DND-41 (cell line): Measurements from ENCODE around the gene KRTAP26-1.

ENCODE experiments used
- ATAC-seq: fragments of 200-7000 bp; cut with Tn5 transposase; 3 replicates; pipeline ENCODE4 v1.9.1; 2021; ENCODE audit warnings: low read depth; ENCODE audit not compliant: insufficient read depth
- DNase-seq: peaks from one replicate; pipeline ENCODE4 v3.0.0-alpha.2; 2020
- H2AFZ ChIP-seq: 2 replicates; pipeline ENCODE4 v1.6.0; 2012; ENCODE audit warnings: low read depth, low read length
- H3K27ac ChIP-seq: 2 replicates; pipeline ENCODE4 v1.5.1; 2012; ENCODE audit warnings: low read length, inconsistent platforms
- H3K27me3 ChIP-seq: fragments of 200-600 bp; sonication (generic); 2 replicates; pipeline ENCODE4 v1.6.0; 2012; ENCODE audit warnings: low read length, mild to moderate bottlenecking, inconsistent platforms; ENCODE audit not compliant: insufficient read depth, poor library complexity
- H3K36me3 ChIP-seq: 2 replicates; pipeline ENCODE4 v1.5.1; 2012; ENCODE audit warnings: low read length, inconsistent platforms; ENCODE audit not compliant: insufficient read depth
- H3K4me1 ChIP-seq: 2 replicates; pipeline ENCODE4 v1.5.1; 2012; ENCODE audit warnings: mild to moderate bottlenecking, low read length; ENCODE audit not compliant: insufficient read depth
- H3K4me2 ChIP-seq: 2 replicates; pipeline ENCODE4 v1.6.0; 2012; ENCODE audit warnings: mild to moderate bottlenecking, moderate library complexity, low read length, inconsistent platforms; ENCODE audit not compliant: insufficient read depth
- H3K4me3 ChIP-seq, 2 experiments: fragments of 200-600 bp in 1 of 2; shearing (Covaris generic) in 1 of 2; 2 replicates each; pipeline ENCODE4 v1.5.1; 2012 to 2016; ENCODE audit warnings: inconsistent platforms in 2 of 2, low read length in 2 of 2, mild to moderate bottlenecking in 2 of 2, low read depth in 1 of 2, moderate library complexity in 1 of 2
- H3K79me2 ChIP-seq: 2 replicates; pipeline ENCODE4 v1.6.0; 2012; ENCODE audit warnings: low read length, inconsistent platforms; ENCODE audit not compliant: insufficient read depth
- H3K9ac ChIP-seq: 2 replicates; pipeline ENCODE4 v1.6.0; 2012; ENCODE audit warnings: low read depth, mild to moderate bottlenecking, inconsistent platforms, low read length, moderate library complexity
- H3K9me3 ChIP-seq: 2 replicates; pipeline ENCODE4 v1.5.1; 2012; ENCODE audit warnings: low read length, moderate library complexity, mild to moderate bottlenecking, inconsistent platforms; ENCODE audit not compliant: insufficient read depth, severe bottlenecking
- H4K20me1 ChIP-seq: 2 replicates; pipeline ENCODE4 v1.6.0; 2012; ENCODE audit warnings: low read length; ENCODE audit not compliant: insufficient read depth
- EZH2 ChIP-seq: IDR thresholded peaks from 3 replicates; pipeline ENCODE4 v1.6.1; 2012; ENCODE audit warnings: borderline replicate concordance, low read depth, mild to moderate bottlenecking, moderate library complexity, low read length, inconsistent platforms; ENCODE audit not compliant: severe bottlenecking
- TF ChIP-seq, protein P1 (sequence below): IDR thresholded peaks from 2 replicates; pipeline ENCODE4 v1.5.1; 2012; ENCODE audit warnings: borderline replicate concordance, low read length, moderate library complexity, mild to moderate bottlenecking; ENCODE audit not compliant: poor library complexity, severe bottlenecking; ENCODE audit errors: extremely low read depth

KRTAP26-1 gene

DNA sequence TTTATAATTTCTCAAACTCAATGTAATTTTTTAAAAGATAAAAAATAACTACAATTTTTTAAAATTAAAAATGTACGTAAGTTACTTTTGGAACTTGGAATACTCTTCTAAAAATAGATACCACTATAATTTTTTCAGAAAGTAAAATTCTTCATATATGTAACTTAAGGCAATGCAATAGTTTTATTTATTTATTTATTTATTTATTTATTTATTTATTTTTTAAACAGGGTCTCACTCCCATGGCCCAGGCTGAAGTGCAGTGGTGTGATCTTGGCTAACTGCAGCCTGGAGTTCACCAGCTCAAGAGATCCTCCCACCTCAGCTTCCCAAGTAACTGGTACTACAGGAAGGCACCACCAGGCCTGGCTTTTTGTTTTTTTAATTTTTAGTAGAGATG lies 31.4 kb upstream of the KRTAP26-1 start:
- TF ChIP-seq, protein P1, sequence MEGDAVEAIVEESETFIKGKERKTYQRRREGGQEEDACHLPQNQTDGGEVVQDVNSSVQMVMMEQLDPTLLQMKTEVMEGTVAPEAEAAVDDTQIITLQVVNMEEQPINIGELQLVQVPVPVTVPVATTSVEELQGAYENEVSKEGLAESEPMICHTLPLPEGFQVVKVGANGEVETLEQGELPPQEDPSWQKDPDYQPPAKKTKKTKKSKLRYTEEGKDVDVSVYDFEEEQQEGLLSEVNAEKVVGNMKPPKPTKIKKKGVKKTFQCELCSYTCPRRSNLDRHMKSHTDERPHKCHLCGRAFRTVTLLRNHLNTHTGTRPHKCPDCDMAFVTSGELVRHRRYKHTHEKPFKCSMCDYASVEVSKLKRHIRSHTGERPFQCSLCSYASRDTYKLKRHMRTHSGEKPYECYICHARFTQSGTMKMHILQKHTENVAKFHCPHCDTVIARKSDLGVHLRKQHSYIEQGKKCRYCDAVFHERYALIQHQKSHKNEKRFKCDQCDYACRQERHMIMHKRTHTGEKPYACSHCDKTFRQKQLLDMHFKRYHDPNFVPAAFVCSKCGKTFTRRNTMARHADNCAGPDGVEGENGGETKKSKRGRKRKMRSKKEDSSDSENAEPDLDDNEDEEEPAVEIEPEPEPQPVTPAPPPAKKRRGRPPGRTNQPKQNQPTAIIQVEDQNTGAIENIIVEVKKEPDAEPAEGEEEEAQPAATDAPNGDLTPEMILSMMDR, result no peak
- no peak for TF ChIP-seq EZH2
- ATAC-seq (no peak), DNase-seq (no peak)
- H3K4me3 ChIP-seq, result no peak overlapping the region
- H3K4me2 ChIP-seq, result no peak overlapping the region
- H3K27ac ChIP-seq, result no peak overlapping the region
- no peaks in the 10 kb centered on the region for H3K9me3 ChIP-seq
- no peaks in the 10 kb centered on the region for H3K27me3 ChIP-seq
- H4K20me1 ChIP-seq, result no peaks in the 10 kb centered on the region
- H3K79me2 ChIP-seq, result no peaks in the 10 kb centered on the region
- H3K36me3 ChIP-seq, result no peaks in the 10 kb centered on the region
- no peaks in the 10 kb centered on the region for H3K4me1 ChIP-seq
- H3K9ac ChIP-seq, result no peak overlapping the region
- no peak overlapping the region for H2AFZ ChIP-seq

DNA sequence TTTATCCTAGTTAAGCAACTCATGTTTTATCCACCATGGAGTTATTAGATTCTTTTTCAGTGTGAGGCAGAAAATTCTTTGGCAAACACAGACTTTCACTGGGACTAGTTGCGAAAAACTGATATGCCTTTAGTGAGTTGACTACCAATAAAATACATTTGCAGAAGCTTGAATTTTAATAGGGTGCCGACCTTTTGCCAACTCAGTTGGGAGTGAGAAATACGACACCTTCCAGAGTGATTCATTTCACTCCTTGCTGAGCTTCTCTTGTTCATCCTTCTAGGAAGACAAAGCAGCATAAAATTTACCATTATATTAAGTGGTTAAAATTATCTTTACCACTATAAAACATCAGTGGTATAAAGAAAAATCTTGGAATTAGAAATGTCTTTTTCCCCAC lies 29.5 kb upstream of the KRTAP26-1 start:
- Histone ChIP-seq H3K4me3 (no peak overlapping the region), H4K20me1 (no peaks in the 10 kb centered on the region), H3K4me1 (no peaks in the 10 kb centered on the region), H2AFZ (no peak overlapping the region), H3K27me3 (no peaks in the 10 kb centered on the region), H3K27ac (no peak overlapping the region), H3K36me3 (no peaks in the 10 kb centered on the region), H3K9ac (no peak overlapping the region), H3K4me2 (no peak overlapping the region), H3K79me2 (no peaks in the 10 kb centered on the region), H3K9me3 (no peaks in the 10 kb centered on the region)
- DNase-seq (no peak), ATAC-seq (no peak)
- TF ChIP-seq EZH2, result no peak
- TF ChIP-seq, protein P1, result no peak

DNA sequence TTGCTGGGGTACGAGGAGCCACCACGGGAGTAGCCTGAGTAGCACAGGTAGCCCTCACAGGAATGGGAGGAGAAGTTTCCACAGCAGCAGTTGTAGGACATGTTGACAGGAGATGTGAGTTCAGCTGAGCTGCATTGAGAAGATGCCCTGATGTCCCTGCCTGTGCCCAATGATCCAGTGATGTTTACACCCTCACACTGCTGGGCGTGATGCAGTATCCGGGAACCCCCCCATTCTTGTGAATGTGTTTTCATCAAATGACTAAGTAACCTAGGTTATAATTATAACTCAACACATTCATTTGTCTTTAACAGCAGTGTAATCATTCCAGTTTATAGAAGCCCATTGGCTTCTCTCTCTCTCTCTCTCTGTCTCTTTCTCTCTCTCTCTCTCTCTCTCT lies 28.4 kb upstream of the KRTAP26-1 start, which contains the start of gene KRTAP23-1:
Gene KRTAP23-1, minus strand, starts transcription at position 101 of the 400 bp plus-strand sequence. Its CDS starts 0 bp downstream, at position 101.
- ATAC-seq, result no peak
- no peak within 1 kb of the TSS for H2AFZ ChIP-seq

More for the DNA sequence above, 28.4 kb upstream of the KRTAP26-1 start, which contains the start of gene KRTAP23-1:
- Histone ChIP-seq H3K4me3 (no peak within 1 kb of the TSS), H3K27me3 (no peaks in the 10 kb centered on the region), H3K27ac (no peak within 1 kb of the TSS), H4K20me1 (no peaks in the 10 kb centered on the region), H3K79me2 (no peaks in the 10 kb centered on the region), H3K9ac (no peak within 1 kb of the TSS), H3K36me3 (no peaks in the 10 kb centered on the region), H3K4me1 (no peaks in the 10 kb centered on the region), H3K9me3 (no peaks in the 10 kb centered on the region), H3K4me2 (no peak within 1 kb of the TSS)
- TF ChIP-seq EZH2, result no peak
- TF ChIP-seq, protein P1, result no peak
- DNase-seq, result no peak
